Measurements from ENCODE around the gene PSMB9.

Gene PSMB9

GRCh38 chr6:32857156-32857891, 3.3 kb downstream of the PSMB9 start:
- no peak for TF ChIP-seq CTCF (conservative IDR thresholded peaks at IDR 0.05; ENCODE audit: control insufficient read depth, insufficient read depth, low read depth, low read length)
- DNase-seq (ENCODE audit: low read depth), result no peak
- no peak overlapping the region for H3K4me3 ChIP-seq (ENCODE audit: control insufficient read depth, low read depth, low read length)

- no peak for TF ChIP-seq CTCF (conservative IDR thresholded peaks at IDR 0.05; ENCODE audit: control insufficient read depth, insufficient read depth, low read depth, low read length)
- no peak for DNase-seq (ENCODE audit: low read depth)
- no peak overlapping the region for H3K4me3 ChIP-seq (ENCODE audit: control insufficient read depth, low read depth, low read length)
Observed at GRCh38 chr6:32858194-32858593, 4.2 kb downstream of the PSMB9 start.

- no peak for DNase-seq (ENCODE audit: low read depth)
- TF ChIP-seq CTCF (conservative IDR thresholded peaks at IDR 0.05; ENCODE audit: control insufficient read depth, insufficient read depth, low read depth, low read length), result no peak
- no peak overlapping the region for H3K4me3 ChIP-seq (ENCODE audit: control insufficient read depth, low read depth, low read length)
Observed at GRCh38 chr6:32860674-32861073, 6.7 kb downstream of the PSMB9 start.

GRCh38 chr6:32862725-32863124, 8.7 kb downstream of the PSMB9 start:
- no peak overlapping the region for H3K4me3 ChIP-seq (ENCODE audit: control insufficient read depth, low read depth, low read length)
- DNase-seq (ENCODE audit: low read depth), result no peak
- no peak for TF ChIP-seq CTCF (conservative IDR thresholded peaks at IDR 0.05; ENCODE audit: control insufficient read depth, insufficient read depth, low read depth, low read length)

GRCh38 chr6:32865724-32866443, 11.9 kb downstream of the PSMB9 start:
- no peak overlapping the region for H3K4me3 ChIP-seq (ENCODE audit: control insufficient read depth, low read depth, low read length)
- no peak for DNase-seq (ENCODE audit: low read depth)
- no peak for TF ChIP-seq CTCF (conservative IDR thresholded peaks at IDR 0.05; ENCODE audit: control insufficient read depth, insufficient read depth, low read depth, low read length)

GRCh38 chr6:32867022-32867477, 13.1 kb downstream of the PSMB9 start:
- H3K4me3 ChIP-seq (ENCODE audit: control insufficient read depth, low read depth, low read length), result no peak overlapping the region
- TF ChIP-seq CTCF (conservative IDR thresholded peaks at IDR 0.05; ENCODE audit: control insufficient read depth, insufficient read depth, low read depth, low read length), result no peak
- no peak for DNase-seq (ENCODE audit: low read depth)
